RWPE2 (cell line): ENCODE measurements around the gene FBXL20.

ENCODE experiments used
- ATAC-seq: fragments of 200-7000 bp; cut with Tn5 transposase; 3 replicates; pipeline ENCODE4 v1.9.1; 2021; ENCODE audit warnings: low read depth
- DNase-seq: peaks from one replicate; pipeline ENCODE4 v3.0.0-alpha.2; 2020; ENCODE audit warnings: low spot score
- H3K27ac ChIP-seq: fragments of 450-650 bp; 2 replicates; pipeline ENCODE4 v1.5.1; 2017; ENCODE audit warnings: mild to moderate bottlenecking; ENCODE audit not compliant: poor library complexity, severe bottlenecking
- H3K27me3 ChIP-seq: fragments of 250-450 bp; sonication (Bioruptor Pico); 2 replicates; pipeline ENCODE4 v1.5.1; 2021; ENCODE audit warnings: mild to moderate bottlenecking, moderate library complexity; ENCODE audit not compliant: insufficient read depth, poor library complexity, severe bottlenecking
- H3K36me3 ChIP-seq: fragments of 250-450 bp; sonication (Bioruptor Pico); 2 replicates; pipeline ENCODE4 v1.5.1; 2020; ENCODE audit warnings: low read depth, mild to moderate bottlenecking, moderate library complexity
- H3K4me1 ChIP-seq: fragments of 250-450 bp; sonication (Bioruptor Pico); 2 replicates; pipeline ENCODE4 v1.5.1; 2021; ENCODE audit warnings: mild to moderate bottlenecking, moderate library complexity; ENCODE audit not compliant: insufficient read depth, poor library complexity, severe bottlenecking
- H3K4me3 ChIP-seq: fragments of 250-450 bp; sonication (Bioruptor Pico); 2 replicates; pipeline ENCODE4 v1.5.1; 2021; ENCODE audit warnings: mild to moderate bottlenecking, moderate library complexity; ENCODE audit not compliant: severe bottlenecking
- H3K9me3 ChIP-seq: fragments of 250-450 bp; sonication (Bioruptor Pico); 2 replicates; pipeline ENCODE4 v1.5.1; 2021; ENCODE audit warnings: mild to moderate bottlenecking, moderate library complexity; ENCODE audit not compliant: severe bottlenecking
- TF ChIP-seq, protein P1 (sequence below): fragments of 450-650 bp; IDR thresholded peaks from one replicate; pipeline ENCODE4 v1.5.1; 2017; ENCODE audit warnings: mild to moderate bottlenecking, moderate library complexity; ENCODE audit not compliant: poor library complexity, severe bottlenecking

FBXL20 gene

DNA sequence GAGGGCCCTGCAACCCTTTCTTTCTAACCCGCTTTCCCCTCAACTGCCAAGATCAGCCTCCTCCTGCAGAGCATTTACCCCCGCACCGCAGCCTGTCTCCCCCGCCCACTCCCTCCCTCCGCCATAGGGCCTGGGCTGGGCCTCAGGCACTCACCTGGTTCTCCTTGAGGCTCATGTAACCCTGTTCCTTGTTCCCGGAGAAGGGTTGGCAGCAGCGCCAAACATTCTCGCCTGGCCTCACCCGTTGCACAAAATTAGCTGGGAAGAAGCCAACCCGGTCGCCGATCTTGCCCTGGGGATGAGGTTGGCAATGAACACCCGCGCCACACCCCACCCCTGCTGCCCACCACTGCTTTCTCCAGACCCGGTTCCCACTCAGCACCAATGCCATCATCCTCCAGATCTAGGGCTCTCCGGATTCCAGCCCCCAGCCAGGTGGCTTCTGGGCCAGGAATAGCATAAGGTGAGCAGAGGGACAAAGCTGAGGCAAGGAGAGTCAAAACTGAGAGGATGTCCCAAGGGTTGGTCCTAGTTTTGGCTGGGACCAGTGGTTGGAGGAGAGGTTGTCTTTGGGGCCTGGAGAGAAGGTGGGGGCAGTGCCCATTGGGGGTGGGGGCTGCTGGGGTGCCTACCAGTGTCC, 188.5 kb downstream of the FBXL20 start:
- TF ChIP-seq, protein P1, sequence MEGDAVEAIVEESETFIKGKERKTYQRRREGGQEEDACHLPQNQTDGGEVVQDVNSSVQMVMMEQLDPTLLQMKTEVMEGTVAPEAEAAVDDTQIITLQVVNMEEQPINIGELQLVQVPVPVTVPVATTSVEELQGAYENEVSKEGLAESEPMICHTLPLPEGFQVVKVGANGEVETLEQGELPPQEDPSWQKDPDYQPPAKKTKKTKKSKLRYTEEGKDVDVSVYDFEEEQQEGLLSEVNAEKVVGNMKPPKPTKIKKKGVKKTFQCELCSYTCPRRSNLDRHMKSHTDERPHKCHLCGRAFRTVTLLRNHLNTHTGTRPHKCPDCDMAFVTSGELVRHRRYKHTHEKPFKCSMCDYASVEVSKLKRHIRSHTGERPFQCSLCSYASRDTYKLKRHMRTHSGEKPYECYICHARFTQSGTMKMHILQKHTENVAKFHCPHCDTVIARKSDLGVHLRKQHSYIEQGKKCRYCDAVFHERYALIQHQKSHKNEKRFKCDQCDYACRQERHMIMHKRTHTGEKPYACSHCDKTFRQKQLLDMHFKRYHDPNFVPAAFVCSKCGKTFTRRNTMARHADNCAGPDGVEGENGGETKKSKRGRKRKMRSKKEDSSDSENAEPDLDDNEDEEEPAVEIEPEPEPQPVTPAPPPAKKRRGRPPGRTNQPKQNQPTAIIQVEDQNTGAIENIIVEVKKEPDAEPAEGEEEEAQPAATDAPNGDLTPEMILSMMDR, result no peak
- H3K27me3 ChIP-seq, result no peaks in the 10 kb centered on the region
- no peak for DNase-seq
- H3K9me3 ChIP-seq, result no peaks in the 10 kb centered on the region
- no peak overlapping the region for H3K27ac ChIP-seq
- peak; percentile 22; the same call in 2 of the 3 replicates for ATAC-seq
- H3K4me3 ChIP-seq, result no peak overlapping the region
- peaks cover 4% of the 10 kb centered on the region for H3K4me1 ChIP-seq
- H3K36me3 ChIP-seq, result no peaks in the 10 kb centered on the region

DNA sequence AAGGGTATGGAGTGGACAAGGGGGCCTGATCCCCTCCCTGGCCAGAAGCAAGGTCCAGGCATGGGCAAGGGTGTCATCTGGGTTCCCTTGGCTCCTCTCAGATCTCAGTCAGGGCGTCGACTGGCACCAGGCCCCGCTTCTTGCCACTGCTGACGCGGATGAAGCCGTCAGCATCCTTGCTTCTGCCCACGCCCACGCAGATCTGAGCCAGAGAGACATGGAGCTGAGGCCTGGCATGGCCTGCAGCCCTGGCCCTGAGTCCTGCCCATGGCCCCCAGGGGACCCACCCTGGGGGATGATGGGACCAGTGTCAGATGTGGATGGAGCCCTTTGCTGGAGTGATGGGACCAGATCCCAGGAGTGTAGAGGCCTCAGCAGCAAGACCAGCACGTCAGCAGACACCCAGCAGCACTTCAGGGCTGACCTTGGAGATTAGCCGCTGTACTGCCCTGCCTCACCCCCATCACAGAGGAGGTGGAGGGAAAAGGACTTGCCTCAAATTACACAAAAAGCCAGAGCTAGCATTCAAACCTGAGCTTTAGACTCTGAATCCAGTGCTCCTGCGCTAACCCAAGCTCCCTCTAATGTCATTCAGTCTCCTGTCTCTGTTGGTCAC, 189.1 kb downstream of the FBXL20 start:
- no peak for ATAC-seq
- no peak for DNase-seq
- no peaks in the 10 kb centered on the region for H3K27me3 ChIP-seq
- no peak overlapping the region for H3K4me3 ChIP-seq
- no peak overlapping the region for H3K27ac ChIP-seq
- H3K9me3 ChIP-seq, result no peaks in the 10 kb centered on the region
- TF ChIP-seq, protein P1, result no peak
- no peaks in the 10 kb centered on the region for H3K36me3 ChIP-seq
- peaks cover 4% of the 10 kb centered on the region for H3K4me1 ChIP-seq

DNA sequence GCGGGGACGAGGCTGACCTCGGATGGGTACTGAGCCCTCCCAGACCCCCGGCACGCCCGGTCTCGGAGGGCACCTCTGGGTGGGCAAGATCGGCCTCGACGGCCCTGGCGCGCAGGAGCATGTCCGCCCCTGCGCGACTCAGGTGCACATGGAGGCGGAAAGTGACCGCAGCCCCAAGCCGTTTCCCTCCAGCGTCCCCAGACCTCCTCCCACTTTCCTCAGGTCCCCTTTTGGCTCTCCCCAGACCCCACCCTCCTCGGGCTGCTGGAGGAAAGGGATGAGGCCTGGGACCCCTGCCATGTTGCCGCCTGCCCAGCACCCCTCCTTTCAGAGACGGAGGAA, 191.4 kb downstream of the FBXL20 start:
- DNase-seq (no peak), ATAC-seq (no peak)
- Histone ChIP-seq H3K36me3 (peaks cover 3% of the 10 kb centered on the region), H3K9me3 (no peaks in the 10 kb centered on the region), H3K4me3 (peak overlapping the region; percentile 9), H3K27me3 (no peaks in the 10 kb centered on the region), H3K27ac (no peak overlapping the region), H3K4me1 (peaks cover 4% of the 10 kb centered on the region)
- TF ChIP-seq, protein P1, result no peak

DNA sequence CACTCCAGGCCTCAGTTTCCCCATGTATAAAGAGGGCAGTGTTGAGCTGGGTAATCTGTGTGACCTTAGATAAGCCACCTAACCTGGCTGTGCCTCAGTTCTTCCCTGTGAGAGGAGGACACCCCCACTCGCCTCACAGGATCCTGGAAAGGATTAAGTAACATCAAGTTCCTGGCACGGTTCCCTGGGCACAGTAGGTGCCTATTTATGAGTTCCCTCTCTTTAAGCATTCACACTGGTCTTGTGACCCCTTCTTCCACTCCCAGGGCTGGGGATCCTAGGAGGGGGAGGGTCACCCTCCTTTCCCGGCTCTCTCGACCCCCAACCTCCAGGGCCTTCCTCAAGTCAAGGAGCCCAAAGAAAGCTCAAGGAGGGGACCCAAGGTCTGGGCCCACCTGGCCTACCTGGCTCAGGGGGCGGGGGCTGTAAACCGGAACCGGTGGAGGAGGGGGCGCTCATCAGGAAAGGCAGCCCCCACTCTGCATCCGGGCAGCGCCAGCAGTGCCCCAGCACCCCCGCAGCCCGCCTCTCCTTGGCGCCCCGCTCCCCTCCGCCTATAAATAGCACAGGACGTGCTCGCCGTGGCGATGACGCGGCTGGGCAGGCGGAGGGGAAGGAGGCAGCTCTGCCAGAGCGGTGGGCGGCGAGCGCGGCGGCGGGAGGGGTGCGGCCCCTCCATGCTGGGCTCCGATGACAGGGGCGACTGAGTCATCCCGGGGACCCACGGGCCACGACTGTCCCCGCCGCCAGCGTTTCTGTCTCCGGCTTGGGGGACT, 191.9 kb downstream of the FBXL20 start:
- Histone ChIP-seq H3K9me3 (no peaks in the 10 kb centered on the region), H3K36me3 (peaks cover 8% of the 10 kb centered on the region), H3K27ac (no peak overlapping the region), H3K4me1 (peaks cover 4% of the 10 kb centered on the region), H3K27me3 (no peaks in the 10 kb centered on the region), H3K4me3 (peak overlapping the region; percentile 9)
- DNase-seq, result no peak
- no peak for ATAC-seq
- TF ChIP-seq, protein P1, result no peak
